WTC11 (cell line): Measurements from ENCODE around the gene IZUMO4. TPM values are rescaled to one million over a fixed set of nuclear protein-coding genes. Genes with fewer than 3 reads are reported as not detected.

Experiments used
- ATAC-seq: fragments of 200-7000 bp; cut with Tn5 transposase; 2 replicates; pipeline ENCODE4 v1.10.0; 2021; ENCODE audit warnings: mild to moderate bottlenecking, moderate library complexity
- CTCF ChIA-PET: fragments of 300-600 bp; sonication (Branson Sonifier 250); formaldehyde crosslinking; loops from one replicate; lab custom pipeline; 2021; ENCODE audit warnings: antibody characterized with exemption; lab: Charles Lee
- POLR2A ChIA-PET: fragments of 350-600 bp; sonication (Branson Sonifier 250); formaldehyde crosslinking; loops from one replicate; lab custom pipeline; 2021; ENCODE audit warnings: antibody characterized with exemption; lab: Charles Lee
- DNase-seq: peaks from one replicate; pipeline ENCODE4 v3.0.0; 2021; ENCODE audit warnings: low spot score
- H3K27ac Mint-ChIP-seq: 2 replicates; pipeline ENCODE4 v1.8.0; 2021; ENCODE audit warnings: mixed read lengths
- H3K27me3 Mint-ChIP-seq: 2 replicates; pipeline ENCODE4 v1.8.0; 2021; ENCODE audit warnings: low read depth, mild to moderate bottlenecking, moderate library complexity, mixed read lengths
- H3K36me3 Mint-ChIP-seq: 2 replicates; pipeline ENCODE4 v1.8.0; 2021; ENCODE audit warnings: mixed read lengths
- H3K4me1 Mint-ChIP-seq: 2 replicates; pipeline ENCODE4 v1.8.0; 2022; ENCODE audit warnings: mixed read lengths
- H3K4me3 Mint-ChIP-seq: 2 replicates; pipeline ENCODE4 v1.8.0; 2021; ENCODE audit warnings: mild to moderate bottlenecking, moderate library complexity, mixed read lengths
- H3K9me3 Mint-ChIP-seq: 2 replicates; pipeline ENCODE4 v1.8.0; 2021; ENCODE audit warnings: mixed read lengths
- ELF4 ChIP-seq: sonication (generic); formaldehyde crosslinking; IDR thresholded peaks from 2 replicates; pipeline ENCODE4 v1.8.1; 2022; ENCODE audit warnings: low read depth, mild to moderate bottlenecking, moderate library complexity, missing genetic modification reagents
- EMX1 ChIP-seq: fragments of 250-450 bp; sonication (Bioruptor Pico); IDR thresholded peaks from 2 replicates; pipeline ENCODE4 v1.8.0; 2021; ENCODE audit warnings: mild to moderate bottlenecking
- FOXK1 ChIP-seq: sonication (generic); formaldehyde crosslinking; IDR thresholded peaks from 2 replicates; pipeline ENCODE4 v1.8.0; 2022; ENCODE audit warnings: mild to moderate bottlenecking, moderate library complexity, missing genetic modification reagents
- HMGA2 ChIP-seq: fragments of 250-450 bp; sonication (Bioruptor Pico); IDR thresholded peaks from 2 replicates; pipeline ENCODE4 v1.4.0; 2021; ENCODE audit warnings: mild to moderate bottlenecking, moderate library complexity
- JAZF1 ChIP-seq: fragments of 250-450 bp; sonication (Bioruptor Pico); IDR thresholded peaks from 2 replicates; pipeline ENCODE4 v1.9.0; 2021; ENCODE audit warnings: moderate library complexity, mild to moderate bottlenecking, inconsistent platforms
- NFATC4 ChIP-seq: fragments of 250-450 bp; sonication (Bioruptor Pico); IDR thresholded peaks from 2 replicates; pipeline ENCODE4 v1.9.0; 2021; ENCODE audit warnings: mild to moderate bottlenecking
- NFYB ChIP-seq: sonication (generic); formaldehyde crosslinking; conservative IDR thresholded peaks from 2 replicates; pipeline ENCODE4 v1.8.0; 2022; ENCODE audit warnings: low read depth, missing genetic modification reagents
- PRRX2 ChIP-seq: fragments of 250-450 bp; sonication (Bioruptor Pico); IDR thresholded peaks from 2 replicates; pipeline ENCODE4 v1.8.0; 2021; ENCODE audit warnings: mild to moderate bottlenecking
- SMAD4 ChIP-seq: sonication (generic); formaldehyde crosslinking; IDR thresholded peaks from 2 replicates; pipeline ENCODE4 v1.8.0; 2022; ENCODE audit warnings: mild to moderate bottlenecking, missing genetic modification reagents
- TCF7 ChIP-seq: sonication (generic); formaldehyde crosslinking; IDR thresholded peaks from 2 replicates; pipeline ENCODE4 v1.8.0; 2022; ENCODE audit warnings: mild to moderate bottlenecking, low read depth, missing genetic modification reagents, moderate library complexity
- TEAD4 ChIP-seq: sonication (generic); formaldehyde crosslinking; IDR thresholded peaks from 2 replicates; pipeline ENCODE4 v1.8.0; 2022; ENCODE audit warnings: mild to moderate bottlenecking, missing genetic modification reagents
- ZBTB21 ChIP-seq: sonication (generic); formaldehyde crosslinking; IDR thresholded peaks from 2 replicates; pipeline ENCODE4 v1.8.1; 2023; ENCODE audit warnings: mild to moderate bottlenecking, missing genetic modification reagents, borderline replicate concordance
- ZNF263 ChIP-seq: sonication (generic); formaldehyde crosslinking; IDR thresholded peaks from 2 replicates; pipeline ENCODE4 v1.8.1; 2022; ENCODE audit warnings: low read depth, mild to moderate bottlenecking, moderate library complexity, missing genetic modification reagents
- ZNF396 ChIP-seq: fragments of 250-450 bp; sonication (Bioruptor Pico); IDR thresholded peaks from 2 replicates; pipeline ENCODE4 v1.8.0; 2021; ENCODE audit warnings: mild to moderate bottlenecking, moderate library complexity, borderline replicate concordance
- total RNA-seq: library from RNA; stranded (reverse); gene quantifications from 3 replicates; pipeline ENCODE4 v1.2.3, GENCODE V29; 2021
- TF ChIP-seq, protein P1 (sequence below): sonication (generic); formaldehyde crosslinking; IDR thresholded peaks from 2 replicates; pipeline ENCODE4 v1.8.1; 2022; ENCODE audit warnings: mild to moderate bottlenecking, missing genetic modification reagents, moderate library complexity, borderline replicate concordance
- TF ChIP-seq, protein P2 (sequence below): sonication (generic); formaldehyde crosslinking; IDR thresholded peaks from 2 replicates; pipeline ENCODE4 v1.8.0; 2022; ENCODE audit warnings: mild to moderate bottlenecking, missing genetic modification reagents
- TF ChIP-seq, protein P3 (sequence below): sonication (generic); formaldehyde crosslinking; IDR thresholded peaks from 2 replicates; pipeline ENCODE4 v1.8.0; 2022; ENCODE audit warnings: mild to moderate bottlenecking, missing genetic modification reagents
- TF ChIP-seq, protein P4 (sequence below): sonication (generic); formaldehyde crosslinking; IDR thresholded peaks from 2 replicates; pipeline ENCODE4 v1.8.1; 2022; ENCODE audit warnings: low read depth, missing genetic modification reagents, borderline replicate concordance
- TF ChIP-seq, protein P5 (sequence below): fragments of 250-450 bp; sonication (Bioruptor Pico); IDR thresholded peaks from 2 replicates; pipeline ENCODE4 v1.9.0; 2021; ENCODE audit warnings: moderate library complexity, mild to moderate bottlenecking, inconsistent platforms, borderline replicate concordance
- TF ChIP-seq, protein P6 (sequence below): sonication (generic); formaldehyde crosslinking; IDR thresholded peaks from 2 replicates; pipeline ENCODE4 v1.8.0; 2022; ENCODE audit warnings: missing genetic modification reagents

IZUMO4 gene
- total RNA-seq, 1 experiment from 2014 or later: 1.9 TPM

DNA sequence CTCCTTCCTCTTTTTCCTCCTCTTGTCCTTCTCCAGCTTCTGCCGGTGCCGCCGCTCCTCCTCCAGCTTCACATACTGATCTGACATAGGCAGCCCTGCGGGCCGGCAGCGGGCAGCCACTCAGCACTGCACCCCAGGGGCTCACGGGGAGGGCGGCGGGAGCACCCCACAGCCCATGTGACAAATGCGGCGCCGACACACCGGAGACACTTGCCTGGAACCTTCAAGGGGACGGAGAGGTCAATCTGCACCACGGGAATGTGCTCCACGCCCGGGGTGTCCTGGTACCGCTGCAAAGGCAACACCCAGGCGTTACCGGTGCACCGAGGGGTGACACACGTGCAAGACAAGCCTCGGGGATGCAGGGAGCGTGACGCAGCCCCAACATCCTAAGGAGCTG, 18.6 kb downstream of the IZUMO4 start (continued):
- TF ChIP-seq, protein P1, sequence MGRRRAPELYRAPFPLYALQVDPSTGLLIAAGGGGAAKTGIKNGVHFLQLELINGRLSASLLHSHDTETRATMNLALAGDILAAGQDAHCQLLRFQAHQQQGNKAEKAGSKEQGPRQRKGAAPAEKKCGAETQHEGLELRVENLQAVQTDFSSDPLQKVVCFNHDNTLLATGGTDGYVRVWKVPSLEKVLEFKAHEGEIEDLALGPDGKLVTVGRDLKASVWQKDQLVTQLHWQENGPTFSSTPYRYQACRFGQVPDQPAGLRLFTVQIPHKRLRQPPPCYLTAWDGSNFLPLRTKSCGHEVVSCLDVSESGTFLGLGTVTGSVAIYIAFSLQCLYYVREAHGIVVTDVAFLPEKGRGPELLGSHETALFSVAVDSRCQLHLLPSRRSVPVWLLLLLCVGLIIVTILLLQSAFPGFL (CRISPR knock-in tag): no peak
- no peak for TF ChIP-seq NFYB (CRISPR knock-in tag)
- TF ChIP-seq TEAD4 (CRISPR knock-in tag): no peak
- TF ChIP-seq, all 79 proteins: peak for 0

DNA sequence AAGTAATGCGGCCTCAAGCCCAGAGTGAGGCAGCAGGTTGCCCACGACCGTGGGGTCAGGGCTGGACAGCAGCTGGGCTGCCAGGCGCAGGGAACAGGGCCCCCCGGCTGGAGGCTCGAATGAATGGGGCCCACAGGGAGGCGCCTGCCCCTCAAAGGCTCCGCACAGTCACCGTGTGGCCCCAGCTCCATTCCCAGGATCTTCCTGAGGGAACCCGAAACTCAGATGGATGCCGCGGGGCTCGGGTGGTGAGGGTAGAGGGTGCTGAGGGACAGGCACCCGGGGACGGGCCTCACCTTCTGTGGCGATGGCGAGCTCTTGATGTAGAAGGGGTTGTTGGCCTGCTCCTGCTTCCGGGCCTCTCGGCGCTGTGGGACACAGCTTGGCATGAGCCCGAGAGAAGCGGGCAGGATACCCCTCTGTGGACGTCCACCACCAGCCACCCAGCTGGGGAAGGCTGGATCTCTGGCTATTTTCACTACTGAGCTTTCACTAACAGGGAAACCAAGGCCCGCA, 19.3 kb downstream of the IZUMO4 start:
- H3K9me3 Mint-ChIP-seq: no peaks in the 10 kb centered on the region
- H3K4me1 Mint-ChIP-seq: no peaks in the 10 kb centered on the region
- TF ChIP-seq, protein P2, sequence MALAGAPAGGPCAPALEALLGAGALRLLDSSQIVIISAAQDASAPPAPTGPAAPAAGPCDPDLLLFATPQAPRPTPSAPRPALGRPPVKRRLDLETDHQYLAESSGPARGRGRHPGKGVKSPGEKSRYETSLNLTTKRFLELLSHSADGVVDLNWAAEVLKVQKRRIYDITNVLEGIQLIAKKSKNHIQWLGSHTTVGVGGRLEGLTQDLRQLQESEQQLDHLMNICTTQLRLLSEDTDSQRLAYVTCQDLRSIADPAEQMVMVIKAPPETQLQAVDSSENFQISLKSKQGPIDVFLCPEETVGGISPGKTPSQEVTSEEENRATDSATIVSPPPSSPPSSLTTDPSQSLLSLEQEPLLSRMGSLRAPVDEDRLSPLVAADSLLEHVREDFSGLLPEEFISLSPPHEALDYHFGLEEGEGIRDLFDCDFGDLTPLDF (CRISPR knock-in tag): no peak
- TF ChIP-seq TCF7 (CRISPR knock-in tag): no peak
- TF ChIP-seq, protein P3, sequence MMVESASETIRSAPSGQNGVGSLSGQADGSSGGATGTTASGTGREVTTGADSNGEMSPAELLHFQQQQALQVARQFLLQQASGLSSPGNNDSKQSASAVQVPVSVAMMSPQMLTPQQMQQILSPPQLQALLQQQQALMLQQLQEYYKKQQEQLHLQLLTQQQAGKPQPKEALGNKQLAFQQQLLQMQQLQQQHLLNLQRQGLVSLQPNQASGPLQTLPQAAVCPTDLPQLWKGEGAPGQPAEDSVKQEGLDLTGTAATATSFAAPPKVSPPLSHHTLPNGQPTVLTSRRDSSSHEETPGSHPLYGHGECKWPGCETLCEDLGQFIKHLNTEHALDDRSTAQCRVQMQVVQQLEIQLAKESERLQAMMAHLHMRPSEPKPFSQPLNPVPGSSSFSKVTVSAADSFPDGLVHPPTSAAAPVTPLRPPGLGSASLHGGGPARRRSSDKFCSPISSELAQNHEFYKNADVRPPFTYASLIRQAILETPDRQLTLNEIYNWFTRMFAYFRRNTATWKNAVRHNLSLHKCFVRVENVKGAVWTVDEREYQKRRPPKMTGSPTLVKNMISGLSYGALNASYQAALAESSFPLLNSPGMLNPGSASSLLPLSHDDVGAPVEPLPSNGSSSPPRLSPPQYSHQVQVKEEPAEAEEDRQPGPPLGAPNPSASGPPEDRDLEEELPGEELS (CRISPR knock-in tag): no peak
- TF ChIP-seq HMGA2 (CRISPR knock-in tag): no peak
- TF ChIP-seq SMAD4 (CRISPR knock-in tag): no peak
- TF ChIP-seq ZBTB21: no peak
- no peak for TF ChIP-seq ELF4
- no peak for TF ChIP-seq EMX1
- no peak for TF ChIP-seq ZNF263 (CRISPR knock-in tag)
- TF ChIP-seq, protein P4, sequence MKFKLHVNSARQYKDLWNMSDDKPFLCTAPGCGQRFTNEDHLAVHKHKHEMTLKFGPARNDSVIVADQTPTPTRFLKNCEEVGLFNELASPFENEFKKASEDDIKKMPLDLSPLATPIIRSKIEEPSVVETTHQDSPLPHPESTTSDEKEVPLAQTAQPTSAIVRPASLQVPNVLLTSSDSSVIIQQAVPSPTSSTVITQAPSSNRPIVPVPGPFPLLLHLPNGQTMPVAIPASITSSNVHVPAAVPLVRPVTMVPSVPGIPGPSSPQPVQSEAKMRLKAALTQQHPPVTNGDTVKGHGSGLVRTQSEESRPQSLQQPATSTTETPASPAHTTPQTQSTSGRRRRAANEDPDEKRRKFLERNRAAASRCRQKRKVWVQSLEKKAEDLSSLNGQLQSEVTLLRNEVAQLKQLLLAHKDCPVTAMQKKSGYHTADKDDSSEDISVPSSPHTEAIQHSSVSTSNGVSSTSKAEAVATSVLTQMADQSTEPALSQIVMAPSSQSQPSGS (CRISPR knock-in tag): no peak
- no peak for TF ChIP-seq FOXK1
- no peak for TF ChIP-seq TEAD4 (CRISPR knock-in tag)
- TF ChIP-seq PRRX2 (CRISPR knock-in tag): no peak
- TF ChIP-seq JAZF1 (CRISPR knock-in tag): no peak
- no peak for TF ChIP-seq ZNF396 (CRISPR knock-in tag)
- TF ChIP-seq NFATC4 (CRISPR knock-in tag): no peak
- TF ChIP-seq, protein P5, sequence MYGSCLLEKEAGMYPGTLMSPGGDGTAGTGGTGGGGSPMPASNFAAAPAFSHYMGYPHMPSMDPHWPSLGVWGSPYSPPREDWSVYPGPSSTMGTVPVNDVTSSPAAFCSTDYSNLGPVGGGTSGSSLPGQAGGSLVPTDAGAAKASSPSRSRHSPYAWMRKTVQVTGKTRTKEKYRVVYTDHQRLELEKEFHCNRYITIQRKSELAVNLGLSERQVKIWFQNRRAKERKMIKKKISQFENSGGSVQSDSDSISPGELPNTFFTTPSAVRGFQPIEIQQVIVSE (CRISPR knock-in tag): no peak
- no peak for DNase-seq
- peaks cover 56% of the 10 kb centered on the region for H3K36me3 Mint-ChIP-seq
- no peak for ATAC-seq
- no peak overlapping the region for H3K4me3 Mint-ChIP-seq
- ChIA-PET CTCF (interaction anchor here (0.9 kb wide), 1 partner anchor 83 kb away, joined by 5 read pairs; no protein-coding TSS in a partner anchor), POLR2A (no interaction called here)
- H3K27ac Mint-ChIP-seq: no peak overlapping the region
- no peaks in the 10 kb centered on the region for H3K27me3 Mint-ChIP-seq

DNA sequence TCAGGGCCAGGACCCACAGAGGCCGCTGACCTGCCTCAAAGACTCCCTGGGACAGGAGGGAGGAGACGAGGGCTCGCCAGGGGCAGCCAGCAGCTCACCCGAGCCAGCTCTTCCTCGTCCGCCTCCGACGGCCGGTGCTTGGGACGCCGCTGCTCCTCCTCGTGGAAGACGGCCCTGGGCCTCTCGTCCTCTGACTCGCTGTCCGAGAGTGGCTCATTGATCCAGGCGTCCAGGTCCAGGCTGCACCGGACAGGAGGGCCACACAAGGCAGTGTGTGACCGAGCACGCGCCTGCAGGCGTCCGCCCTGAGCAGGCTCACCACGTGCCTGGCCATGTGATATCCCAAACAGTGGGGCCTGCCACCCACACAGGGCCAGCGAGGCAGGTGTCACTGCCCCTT, 19.8 kb downstream of the IZUMO4 start:
- ATAC-seq: no peak
- Mint-ChIP-seq H3K27me3 (no peaks in the 10 kb centered on the region), H3K27ac (no peak overlapping the region), H3K4me3 (no peak overlapping the region), H3K4me1 (no peaks in the 10 kb centered on the region)
- POLR2A ChIA-PET: no interaction called here
- CTCF ChIA-PET: interaction anchor here (0.9 kb wide), 1 partner anchor 83 kb away, joined by 5 read pairs; no protein-coding TSS in a partner anchor
- TF ChIP-seq, protein P4 (CRISPR knock-in tag): no peak
- TF ChIP-seq, protein P6, sequence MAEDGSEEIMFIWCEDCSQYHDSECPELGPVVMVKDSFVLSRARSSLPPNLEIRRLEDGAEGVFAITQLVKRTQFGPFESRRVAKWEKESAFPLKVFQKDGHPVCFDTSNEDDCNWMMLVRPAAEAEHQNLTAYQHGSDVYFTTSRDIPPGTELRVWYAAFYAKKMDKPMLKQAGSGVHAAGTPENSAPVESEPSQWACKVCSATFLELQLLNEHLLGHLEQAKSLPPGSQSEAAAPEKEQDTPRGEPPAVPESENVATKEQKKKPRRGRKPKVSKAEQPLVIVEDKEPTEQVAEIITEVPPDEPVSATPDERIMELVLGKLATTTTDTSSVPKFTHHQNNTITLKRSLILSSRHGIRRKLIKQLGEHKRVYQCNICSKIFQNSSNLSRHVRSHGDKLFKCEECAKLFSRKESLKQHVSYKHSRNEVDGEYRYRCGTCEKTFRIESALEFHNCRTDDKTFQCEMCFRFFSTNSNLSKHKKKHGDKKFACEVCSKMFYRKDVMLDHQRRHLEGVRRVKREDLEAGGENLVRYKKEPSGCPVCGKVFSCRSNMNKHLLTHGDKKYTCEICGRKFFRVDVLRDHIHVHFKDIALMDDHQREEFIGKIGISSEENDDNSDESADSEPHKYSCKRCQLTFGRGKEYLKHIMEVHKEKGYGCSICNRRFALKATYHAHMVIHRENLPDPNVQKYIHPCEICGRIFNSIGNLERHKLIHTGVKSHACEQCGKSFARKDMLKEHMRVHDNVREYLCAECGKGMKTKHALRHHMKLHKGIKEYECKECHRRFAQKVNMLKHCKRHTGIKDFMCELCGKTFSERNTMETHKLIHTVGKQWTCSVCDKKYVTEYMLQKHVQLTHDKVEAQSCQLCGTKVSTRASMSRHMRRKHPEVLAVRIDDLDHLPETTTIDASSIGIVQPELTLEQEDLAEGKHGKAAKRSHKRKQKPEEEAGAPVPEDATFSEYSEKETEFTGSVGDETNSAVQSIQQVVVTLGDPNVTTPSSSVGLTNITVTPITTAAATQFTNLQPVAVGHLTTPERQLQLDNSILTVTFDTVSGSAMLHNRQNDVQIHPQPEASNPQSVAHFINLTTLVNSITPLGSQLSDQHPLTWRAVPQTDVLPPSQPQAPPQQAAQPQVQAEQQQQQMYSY: no peak
- TF ChIP-seq, protein P3 (CRISPR knock-in tag): no peak
- TF ChIP-seq, all 79 proteins: peak for 0
- H3K9me3 Mint-ChIP-seq: no peaks in the 10 kb centered on the region
- DNase-seq: no peak
- peaks cover 61% of the 10 kb centered on the region for H3K36me3 Mint-ChIP-seq
